Breast epithelium (tissue), 4 donors: ENCODE measurements around the gene EIF3A. TPM values are rescaled to one million over a fixed set of nuclear protein-coding genes. Genes with fewer than 3 reads are reported as not detected.

ENCODE experiments used
- DNase-seq, 2 donors: peaks; one replicate each; pipeline ENCODE4 v3.0.0-alpha.2; 2019; ENCODE audit warnings: low spot score in 2 of 2
- H3K27ac ChIP-seq, 2 donors: fragments of 200-600 bp; sonication (generic) in 1 of 2; one replicate each; pipeline ENCODE4 v1.5.1; 2016 to 2019; ENCODE audit warnings: mild to moderate bottlenecking in 1 of 2
- H3K27me3 ChIP-seq, 2 donors: fragments of 200-600 bp; sonication (generic) in 1 of 2; one replicate each; pipeline versions ENCODE4 v1.5.1 to v1.6.0; 2017 to 2019; ENCODE audit warnings: control low read depth in 1 of 2, mild to moderate bottlenecking in 1 of 2
- H3K36me3 ChIP-seq: fragments of 200-600 bp; one replicate; pipeline ENCODE4 v1.5.1; 2019
- H3K4me1 ChIP-seq, 2 donors: fragments of 200-600 bp; sonication (generic); one replicate each; pipeline ENCODE4 v1.5.1; 2016 to 2019; ENCODE audit warnings: control low read depth in 1 of 2
- H3K4me3 ChIP-seq, 3 donors: fragments of 200-600 bp; sonication (generic); 1 replicate in 2 of 3; 2 replicates in 1 of 3; pipeline ENCODE4 v1.5.1; 2016 to 2019; ENCODE audit warnings: mild to moderate bottlenecking in 3 of 3, moderate library complexity in 2 of 3
- H3K9me3 ChIP-seq, 2 donors: fragments of 200-600 bp; sonication (generic) in 1 of 2; one replicate each; pipeline ENCODE4 v1.5.1; 2016 to 2019; ENCODE audit warnings: control low read depth in 1 of 2
- CTCF ChIP-seq, 3 donors: fragments of 450-650 bp; IDR thresholded peaks; one replicate each; pipeline ENCODE4 v1.5.1; 2016 to 2017; ENCODE audit warnings: antibody characterized with exemption in 3 of 3, mild to moderate bottlenecking in 3 of 3, moderate library complexity in 3 of 3
- POLR2A ChIP-seq: fragments of 450-650 bp; IDR thresholded peaks from one replicate; pipeline ENCODE4 v1.6.1; 2016; ENCODE audit warnings: antibody characterized with exemption, mild to moderate bottlenecking, moderate library complexity
- POLR2AphosphoS5 ChIP-seq, 3 donors: sonication (generic); formaldehyde crosslinking; IDR thresholded peaks; one replicate each; pipeline ENCODE4 v1.6.1; 2017; ENCODE audit warnings: antibody characterized with exemption in 3 of 3
- intact Hi-C: fragments of 100-400 bp; cut with DNase I; formaldehyde crosslinking; loops from one replicate; pipeline ENCODE4 v1.15.1; 2023; ENCODE audit warnings: low total_unique reads
- total RNA-seq, 3 donors: library from RNA; depleted of rRNA; stranded (reverse); fragments of >200 nt; gene quantifications; one replicate each; pipeline ENCODE4 v1.1.0, GENCODE V29; 2016

Gene EIF3A
- total RNA-seq, 3 donors from 2014 or later, result 117 to 166 (median 124) TPM

DNA sequence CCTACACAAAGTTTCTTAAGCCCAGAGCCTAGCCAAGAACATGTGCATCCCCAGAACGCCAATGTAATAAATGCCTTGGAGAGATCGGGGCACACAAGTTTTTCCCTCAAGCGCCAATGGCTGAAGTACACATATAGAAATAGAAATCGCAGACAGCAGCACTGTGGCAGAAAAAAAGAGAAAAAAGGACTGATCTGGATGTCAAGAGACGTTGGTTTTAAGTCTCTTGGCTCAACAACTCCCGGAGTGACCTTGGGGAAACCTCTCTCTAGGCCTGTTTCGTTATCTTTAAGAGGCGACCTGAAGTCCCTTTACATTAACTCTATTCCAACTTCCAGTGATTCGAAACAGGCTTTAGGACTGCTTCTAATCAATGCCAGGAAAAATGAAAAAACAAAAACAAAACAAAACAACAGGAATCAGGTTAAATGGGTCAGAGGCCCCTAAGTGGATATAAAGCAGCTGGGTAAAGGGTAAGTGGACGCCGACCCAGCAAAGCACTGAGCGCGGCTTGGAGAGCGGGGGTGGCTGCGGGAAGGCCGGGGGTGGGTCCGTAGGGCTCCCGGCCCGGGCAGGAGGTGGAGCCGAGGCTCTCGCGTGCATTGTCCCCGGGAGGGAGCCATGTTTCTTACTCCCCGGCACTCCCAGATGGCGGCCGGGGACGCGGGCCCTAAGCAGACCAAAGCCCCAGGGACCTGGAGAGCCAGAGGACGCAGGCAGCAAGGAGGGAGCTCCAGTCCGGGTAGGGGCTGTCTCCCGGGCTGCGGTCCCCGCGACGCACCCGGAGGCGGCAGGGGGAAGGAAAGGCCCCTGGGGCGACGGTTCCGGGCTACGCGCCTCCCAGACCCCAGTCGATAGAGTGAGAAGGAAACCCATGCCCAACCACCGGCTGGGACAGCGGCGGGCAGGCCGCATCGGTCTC lies 757 bp downstream of the EIF3A start:
- intact Hi-C loops, result no loop called here
- Histone ChIP-seq H3K9me3 (no peaks in the 10 kb centered on the region), H3K27me3 (no peaks in the 10 kb centered on the region), H3K4me1 (no peaks in the 10 kb centered on the region), H3K27ac (peak overlapping the region; percentile 99 to 100), H3K36me3 (no peaks in the 10 kb centered on the region), H3K4me3 (peak overlapping the region; percentile 97 to 99 (median 98))
- DNase-seq, result peak; percentile 60 to 64
- TF ChIP-seq CTCF (IDR thresholded peaks at IDR 0.05) (no peak), POLR2A (no peak), POLR2AphosphoS5 (IDR thresholded peaks at IDR 0.05) (peak; percentile 39 to 52 (median 42))

DNA sequence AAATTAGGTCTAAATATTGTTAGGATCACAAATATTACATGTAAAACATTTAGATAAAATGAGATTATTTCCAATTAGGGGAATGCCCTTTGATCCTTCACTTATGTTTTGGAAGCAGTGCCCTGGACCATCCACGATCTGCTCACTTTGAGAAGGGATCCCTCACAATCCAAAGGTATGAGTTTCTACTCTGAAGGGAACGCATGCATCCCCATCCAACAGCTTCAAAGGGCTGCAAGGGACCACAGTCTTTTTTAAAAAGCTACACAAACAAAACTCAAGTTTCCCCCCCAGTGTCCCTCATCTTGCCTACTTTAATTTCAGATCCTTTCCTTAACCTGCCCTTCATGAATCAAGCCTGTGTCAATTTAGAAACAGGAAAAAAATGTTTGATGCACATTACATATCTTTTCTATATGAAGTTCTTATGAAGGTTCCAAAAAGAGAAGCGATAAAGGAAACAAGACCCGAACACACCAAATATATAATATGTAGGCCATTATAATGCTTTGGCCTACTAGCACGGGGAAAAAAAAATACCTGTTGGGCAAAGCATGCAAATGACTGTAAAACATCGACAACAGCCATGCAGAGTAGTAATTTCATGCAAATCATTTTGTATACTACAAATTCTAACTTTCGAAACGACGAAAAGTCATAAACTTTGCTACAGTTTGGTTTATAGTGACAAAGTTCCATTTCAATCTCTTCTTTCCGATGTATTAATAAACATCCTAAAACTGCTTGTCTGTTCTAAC lies 2.0 kb downstream of the EIF3A start:
- no peaks in the 10 kb centered on the region for H3K9me3 ChIP-seq
- H3K4me1 ChIP-seq, result no peaks in the 10 kb centered on the region
- peak overlapping the region; percentile 97 to 99 (median 98) for H3K4me3 ChIP-seq
- H3K27ac ChIP-seq, result peak overlapping the region in 1 of 2 donors; percentile 99
- intact Hi-C loops, result no loop called here
- no peaks in the 10 kb centered on the region for H3K27me3 ChIP-seq
- no peak for DNase-seq
- TF ChIP-seq CTCF (IDR thresholded peaks at IDR 0.05) (no peak), POLR2AphosphoS5 (IDR thresholded peaks at IDR 0.05) (no peak), POLR2A (no peak)
- H3K36me3 ChIP-seq, result no peaks in the 10 kb centered on the region

DNA sequence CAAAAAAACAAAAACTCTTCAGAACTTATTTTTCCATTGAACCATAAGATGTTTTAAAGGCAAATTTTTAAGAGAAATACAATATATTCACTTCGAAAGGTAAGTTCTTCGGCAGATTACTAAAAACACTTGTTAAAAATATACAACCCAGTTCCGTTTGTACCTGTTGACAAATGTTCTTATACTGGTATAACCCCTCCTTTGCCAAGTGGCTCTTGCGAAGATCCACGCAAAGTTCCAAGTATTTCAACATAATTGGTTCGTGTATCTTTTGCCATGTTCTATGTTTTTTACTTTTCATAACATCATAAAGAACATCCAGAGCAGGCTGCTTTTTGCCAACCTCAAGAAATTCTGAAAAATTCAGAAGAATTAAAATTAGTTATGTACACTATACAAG lies 7.0 kb downstream of the EIF3A start:
- Histone ChIP-seq H3K27me3 (no peaks in the 10 kb centered on the region), H3K27ac (no peak overlapping the region), H3K36me3 (no peaks in the 10 kb centered on the region), H3K4me3 (no peak overlapping the region), H3K4me1 (no peaks in the 10 kb centered on the region), H3K9me3 (no peaks in the 10 kb centered on the region)
- TF ChIP-seq POLR2AphosphoS5 (IDR thresholded peaks at IDR 0.05) (no peak), POLR2A (no peak), CTCF (IDR thresholded peaks at IDR 0.05) (no peak)
- DNase-seq, result no peak
- intact Hi-C loops, result no loop called here

DNA sequence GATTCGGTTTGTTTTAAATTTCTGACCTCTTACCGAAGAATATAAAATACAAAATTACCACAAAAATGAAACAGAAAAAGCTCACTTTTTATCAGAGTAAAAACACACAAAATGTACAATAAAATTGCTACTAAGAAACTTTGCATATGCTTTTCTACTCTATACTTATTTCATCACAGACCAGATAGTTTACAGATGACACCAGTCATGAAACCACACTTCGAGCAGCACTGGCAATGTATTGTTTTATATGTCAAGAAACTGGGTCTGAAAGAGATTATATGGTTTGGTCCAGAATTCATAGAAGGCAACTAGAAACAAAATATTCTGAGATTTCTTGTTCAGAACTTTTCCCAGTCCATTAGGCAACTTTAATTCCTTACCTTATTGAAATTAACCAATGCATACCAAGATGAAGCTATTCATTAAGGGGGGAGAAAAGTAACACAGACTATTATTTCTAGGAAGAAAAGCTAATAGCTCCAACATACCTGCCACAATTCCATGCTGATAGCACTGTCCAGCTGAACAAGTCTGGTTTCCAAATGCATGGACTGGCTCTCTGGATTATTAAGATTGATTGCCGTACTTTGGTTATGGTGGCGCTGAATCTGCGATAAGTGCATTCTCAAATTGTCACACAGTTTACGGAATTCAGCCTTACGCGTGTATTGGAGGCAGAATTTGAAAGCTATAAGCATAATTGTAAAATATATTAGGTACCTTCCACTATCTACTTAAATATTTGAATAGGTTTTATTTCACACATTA lies 10.0 kb downstream of the EIF3A start:
- no peak overlapping the region for H3K4me3 ChIP-seq
- no peak for DNase-seq
- H3K27me3 ChIP-seq, result no peaks in the 10 kb centered on the region
- H3K9me3 ChIP-seq, result no peaks in the 10 kb centered on the region
- peaks cover 4% of the 10 kb centered on the region for H3K36me3 ChIP-seq
- TF ChIP-seq CTCF (IDR thresholded peaks at IDR 0.05) (no peak), POLR2AphosphoS5 (IDR thresholded peaks at IDR 0.05) (no peak), POLR2A (no peak)
- H3K27ac ChIP-seq, result no peak overlapping the region
- intact Hi-C loops, result no loop called here
- H3K4me1 ChIP-seq, result no peaks in the 10 kb centered on the region
